Cerebellar nuclear complex (tissue), 1 donor: ENCODE results near the gene KCNQ5.
"Not testable (repeated sequence)": the region's sequence is repeated elsewhere in the genome, so short reads cannot be mapped to it uniquely, and the experiment has no call there.

ENCODE experiments used
- DNase-seq, 2 experiments: peaks; one replicate each; lab custom pipeline; 2025; lab: John Stamatoyannopoulos, UW

Gene KCNQ5

GRCh38 chr6:72844614-72845013, 222.8 kb downstream of the KCNQ5 start:
- DNase-seq: no peak

GRCh38 chr6:72849346-72849745, 227.5 kb downstream of the KCNQ5 start:
- DNase-seq: no peak

- DNase-seq: no peak
Observed at GRCh38 chr6:72850040-72850439, 228.2 kb downstream of the KCNQ5 start.

DNA sequence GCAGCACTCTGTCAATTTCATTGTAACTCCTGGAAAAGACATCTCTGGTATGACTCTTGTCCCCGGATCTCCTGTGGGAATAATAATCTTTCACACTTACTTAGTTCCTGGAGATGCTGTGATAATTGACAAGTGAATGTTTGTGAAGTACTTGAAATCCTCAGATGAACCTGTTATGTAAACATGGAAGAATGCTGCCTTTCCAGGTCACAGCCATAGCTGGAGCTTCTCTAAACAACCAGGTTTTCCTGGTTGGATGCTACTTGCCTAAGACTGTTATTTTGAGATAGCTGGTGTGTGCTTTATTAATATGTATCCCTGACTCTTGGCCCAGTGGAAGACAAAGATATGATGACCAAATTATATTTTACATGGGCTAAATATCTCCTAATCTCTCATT, 228.6 kb downstream of the KCNQ5 start:
- DNase-seq: no peak

GRCh38 chr6:72855471-72855870, 233.6 kb downstream of the KCNQ5 start:
- DNase-seq: no peak

DNA sequence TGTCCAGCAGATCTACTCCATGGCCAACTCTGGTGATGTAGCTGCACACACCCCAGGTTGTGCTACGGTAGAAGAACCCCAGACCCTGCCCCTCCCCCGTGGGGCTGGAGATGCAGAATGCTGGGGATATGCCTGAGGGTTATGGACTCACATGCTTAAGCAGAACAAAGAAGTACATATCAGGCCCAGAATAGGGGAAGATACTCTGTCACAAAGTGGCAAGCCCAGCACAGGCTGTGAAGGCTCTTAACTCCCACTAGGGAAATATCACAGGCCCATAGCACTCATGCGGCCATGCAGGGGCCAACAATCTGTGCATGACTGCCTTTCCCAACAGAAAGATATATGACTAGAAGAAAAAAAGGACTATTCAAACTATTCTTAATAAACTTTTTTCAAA, 234.9 kb downstream of the KCNQ5 start:
- no peak for DNase-seq

DNA sequence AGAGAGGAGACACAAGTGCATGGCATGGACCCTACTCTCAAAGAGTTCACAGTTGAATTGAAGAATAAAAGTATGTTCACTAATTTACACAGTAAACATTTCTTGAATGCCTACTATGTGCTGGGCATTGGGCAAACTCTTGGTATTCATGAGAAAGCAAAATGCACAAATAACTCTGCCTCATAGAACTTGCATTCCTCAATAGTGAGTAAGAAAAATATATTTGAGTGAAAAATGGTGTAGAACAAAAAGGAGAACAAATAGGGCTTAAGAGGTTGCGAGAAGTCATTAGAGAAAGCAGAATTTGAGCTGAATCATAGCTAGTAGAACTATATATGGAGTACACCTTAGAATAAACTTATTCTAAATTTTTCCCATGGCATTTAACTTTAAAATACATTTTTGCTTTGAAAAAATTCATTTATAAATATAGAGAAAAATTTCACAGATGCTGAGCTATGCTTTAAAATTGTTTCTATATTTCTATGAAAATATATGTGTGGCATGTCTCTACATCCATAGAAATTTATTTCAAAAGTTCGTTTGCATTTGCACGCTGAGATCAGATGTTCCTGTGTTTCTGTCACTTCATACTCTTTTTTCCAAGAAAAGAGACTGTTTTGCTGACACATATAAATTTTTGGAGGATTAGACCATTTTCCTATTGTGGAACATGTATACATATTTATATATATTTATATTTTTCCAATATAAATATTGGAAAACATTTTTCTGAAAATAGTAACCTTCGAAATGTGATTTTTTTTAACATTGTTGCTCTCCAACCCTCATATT, 236.1 kb downstream of the KCNQ5 start:
- DNase-seq: no peak

DNA sequence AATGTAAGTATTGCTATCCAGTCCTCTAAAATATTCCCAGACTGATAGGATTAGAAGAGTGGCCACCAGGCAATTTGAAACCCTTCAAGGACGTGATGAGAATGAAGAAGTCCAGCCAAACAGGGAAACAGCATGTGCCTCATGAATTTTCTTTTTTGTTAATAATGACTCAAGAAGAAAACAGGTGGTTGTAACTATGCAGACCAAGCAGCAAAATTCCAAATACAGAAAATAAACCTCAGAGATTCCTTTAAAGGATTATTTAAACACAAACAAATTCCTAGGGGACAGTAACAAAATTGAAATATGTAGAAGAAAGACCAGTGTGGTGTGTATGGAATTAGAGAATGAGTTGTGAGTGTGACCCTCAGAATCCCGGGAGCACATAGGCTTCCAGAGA, 239.2 kb downstream of the KCNQ5 start:
- DNase-seq: no peak

GRCh38 chr6:72861935-72862432, 240.1 kb downstream of the KCNQ5 start:
- DNase-seq: no peak

GRCh38 chr6:72863131-72863530, 241.3 kb downstream of the KCNQ5 start:
- no peak for DNase-seq

DNA sequence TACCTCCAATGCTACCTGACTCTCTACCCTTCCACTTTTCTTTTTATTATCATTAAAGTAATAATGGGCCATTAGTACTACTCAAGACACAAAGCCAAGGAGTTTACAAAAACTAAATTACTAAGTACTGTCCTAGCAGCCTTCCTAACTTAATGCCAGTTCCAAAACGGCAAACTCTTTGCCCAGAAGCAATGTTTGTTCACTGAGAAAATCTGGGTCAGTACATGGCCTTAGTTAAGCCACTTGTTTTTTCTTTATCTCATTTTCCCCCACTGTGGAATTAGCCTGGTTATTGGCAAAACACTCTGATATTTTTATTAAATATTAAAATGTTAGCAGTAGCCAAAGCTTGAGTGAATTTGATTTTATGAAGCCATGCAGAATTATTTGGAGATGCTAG, 242.4 kb downstream of the KCNQ5 start:
- no peak for DNase-seq

GRCh38 chr6:72864799-72865198, 242.9 kb downstream of the KCNQ5 start:
- no peak for DNase-seq

DNA sequence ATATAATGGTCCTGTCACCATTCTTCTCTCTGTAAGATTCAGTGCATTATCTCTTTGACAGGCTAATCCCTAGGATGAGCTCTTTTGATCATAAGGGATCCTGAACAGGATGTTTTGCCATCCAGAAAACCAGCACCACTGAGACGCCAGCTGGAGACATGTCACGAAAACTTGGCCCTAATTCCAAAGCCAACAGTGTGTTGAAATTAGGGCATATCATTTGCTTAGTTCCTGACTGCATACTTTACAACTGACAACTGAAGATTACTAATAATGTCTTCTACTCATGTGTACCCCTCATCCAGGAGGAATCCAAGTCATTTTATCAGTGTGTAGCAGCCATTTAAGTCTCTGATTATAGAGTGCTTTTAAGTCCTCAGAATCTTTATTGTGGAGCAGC, 243.6 kb downstream of the KCNQ5 start:
- DNase-seq: no peak

DNA sequence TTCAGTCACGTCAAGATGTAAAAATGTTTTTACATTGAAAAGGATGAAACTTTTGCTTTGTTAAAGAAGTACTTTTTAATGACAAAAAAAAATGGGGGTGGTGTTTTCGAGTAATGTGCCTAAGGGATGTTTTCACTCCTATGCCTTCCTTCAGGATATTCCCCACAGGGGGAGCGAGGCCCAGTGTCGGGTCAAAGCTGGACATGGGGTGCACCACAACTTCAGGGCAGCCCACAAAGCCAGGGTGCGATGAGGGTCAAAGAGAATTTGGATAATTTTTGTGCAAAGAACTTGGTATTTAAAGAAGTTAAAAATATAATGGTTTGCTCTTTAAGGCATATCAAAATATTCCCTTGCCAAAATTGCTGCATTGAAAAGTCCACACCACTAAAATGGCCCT, 247.8 kb downstream of the KCNQ5 start:
- no peak for DNase-seq

DNA sequence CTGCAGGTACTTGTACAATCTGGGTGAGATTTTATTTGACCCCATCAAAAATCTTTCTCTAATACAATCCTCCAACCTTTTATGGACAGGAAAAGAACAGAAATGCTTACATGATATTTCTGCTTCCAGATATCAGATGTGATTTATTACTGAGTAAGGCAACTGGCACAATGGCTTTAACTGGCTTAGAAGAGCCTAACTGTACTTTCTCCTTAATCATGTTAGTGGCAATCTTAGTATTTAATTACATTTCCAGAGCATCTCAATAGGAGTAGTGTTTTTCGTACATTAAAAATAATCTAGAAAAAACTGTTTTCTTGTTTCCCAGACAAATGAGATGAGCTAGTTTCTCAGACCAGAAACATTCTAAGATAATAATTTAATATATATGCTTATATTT, 251.6 kb downstream of the KCNQ5 start:
- DNase-seq: no peak

GRCh38 chr6:72876256-72876655, 254.4 kb downstream of the KCNQ5 start:
- no peak for DNase-seq

- DNase-seq: no peak
Observed at GRCh38 chr6:72886170-72886569, 264.3 kb downstream of the KCNQ5 start.

DNA sequence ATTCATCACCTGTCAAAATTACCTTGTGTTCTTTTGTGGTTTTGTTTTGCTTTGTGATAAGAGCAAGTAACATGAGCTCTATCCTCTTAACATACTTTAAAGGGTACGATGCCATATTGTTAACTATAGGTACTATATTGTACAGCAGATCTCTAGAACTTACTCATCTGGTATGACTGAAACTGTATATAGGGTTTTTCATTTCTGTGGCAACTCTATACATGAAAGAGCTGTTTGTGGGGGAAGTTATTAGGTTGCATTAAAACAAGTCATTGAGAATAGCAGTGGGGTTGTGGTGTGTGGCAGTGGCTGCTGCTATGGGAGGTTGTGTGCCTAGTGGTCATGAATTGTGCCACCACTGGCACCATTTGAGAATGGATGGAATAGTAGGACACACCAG, 268.4 kb downstream of the KCNQ5 start:
- no peak for DNase-seq

GRCh38 chr6:72890671-72891070, 268.8 kb downstream of the KCNQ5 start:
- DNase-seq: no peak

GRCh38 chr6:72892901-72893300, 271.0 kb downstream of the KCNQ5 start:
- no peak for DNase-seq

- no peak for DNase-seq
Observed at GRCh38 chr6:72894091-72894490, 272.2 kb downstream of the KCNQ5 start.

DNA sequence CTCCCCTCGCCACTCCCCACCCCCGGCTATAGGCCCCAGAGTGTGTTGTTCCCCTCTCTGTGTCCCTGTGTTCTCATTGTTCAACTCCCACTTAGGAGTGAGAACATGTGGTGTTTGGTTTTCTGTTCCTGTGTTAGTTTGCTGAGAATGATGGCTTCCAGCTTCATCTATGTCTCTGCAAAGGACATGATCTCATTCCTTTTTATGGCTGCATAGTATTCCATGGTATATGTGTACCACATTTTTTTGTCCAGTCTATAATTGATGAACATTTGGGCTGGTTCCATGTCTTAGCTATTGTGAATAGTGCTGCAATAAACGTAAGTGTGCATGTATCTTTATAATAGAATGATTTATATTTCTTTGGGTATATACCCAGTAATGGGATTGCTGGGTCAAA, 276.4 kb downstream of the KCNQ5 start:
- DNase-seq: not testable (repeated sequence)

DNA sequence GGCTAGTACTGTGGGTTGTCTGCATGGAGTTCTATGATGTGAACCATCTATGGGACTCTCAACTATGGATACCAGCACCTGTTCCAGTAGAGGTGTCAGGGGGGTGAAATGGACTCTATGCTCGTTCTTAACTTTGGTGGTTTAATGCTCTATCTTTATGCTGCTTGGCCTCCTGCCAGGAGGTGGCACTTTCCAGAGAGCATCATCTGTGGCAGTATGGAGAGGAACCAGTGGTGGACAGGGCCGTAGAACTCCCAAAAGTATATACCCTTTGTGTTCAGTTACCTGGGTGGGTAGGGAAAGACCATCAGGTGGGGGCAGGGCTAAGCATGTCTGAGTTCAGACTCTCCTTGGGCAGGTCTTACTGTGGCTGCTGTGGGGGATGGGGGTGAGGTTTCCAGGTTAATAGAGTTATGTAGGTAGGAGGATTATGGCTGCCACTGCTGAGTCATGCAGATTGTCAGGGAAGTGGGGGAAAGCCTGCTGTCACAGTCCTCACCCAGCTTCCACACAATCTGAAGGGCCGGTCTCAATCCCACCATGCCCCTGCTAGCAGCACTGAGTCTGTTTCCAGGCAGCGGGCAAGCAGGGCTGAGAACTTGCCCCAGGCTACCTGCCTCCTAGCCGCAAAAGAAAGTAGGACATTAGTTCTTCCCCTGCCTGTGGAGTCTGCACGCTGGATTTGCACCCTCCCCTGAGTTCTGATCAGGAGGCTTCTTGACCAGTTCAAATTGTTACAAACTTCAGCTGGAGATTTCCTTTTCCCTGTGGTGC, 284.0 kb downstream of the KCNQ5 start:
- no peak for DNase-seq
